ENCODE results near the gene GIPC2.
"Not testable (repeated sequence)": the region's sequence is repeated elsewhere in the genome, so short reads cannot be mapped to it uniquely, and the experiment has no call there.

GIPC2 gene

GRCh38 chr1:78070210-78070609 lies 24.4 kb downstream of the GIPC2 start:
- DNase-seq, result no peak

DNA sequence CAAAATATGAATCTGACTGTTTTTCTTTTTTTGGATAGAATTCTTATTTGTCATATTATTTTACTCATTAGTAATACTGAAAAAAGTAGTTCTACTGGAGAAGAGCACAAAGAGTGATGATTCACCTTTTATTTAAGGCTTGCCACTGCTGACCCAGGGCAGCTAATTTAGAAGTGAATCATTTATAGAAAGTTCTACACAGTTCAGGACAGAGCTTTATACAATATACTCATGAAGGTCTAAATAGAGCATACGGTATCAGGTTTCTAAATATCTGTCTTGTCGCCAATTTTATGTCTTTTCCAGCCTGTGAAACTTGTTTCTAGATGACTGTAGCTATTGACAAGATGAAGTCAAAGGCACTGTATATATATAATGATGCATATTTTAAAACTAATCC lies 25.0 kb downstream of the GIPC2 start:
- DNase-seq, result no peak

DNA sequence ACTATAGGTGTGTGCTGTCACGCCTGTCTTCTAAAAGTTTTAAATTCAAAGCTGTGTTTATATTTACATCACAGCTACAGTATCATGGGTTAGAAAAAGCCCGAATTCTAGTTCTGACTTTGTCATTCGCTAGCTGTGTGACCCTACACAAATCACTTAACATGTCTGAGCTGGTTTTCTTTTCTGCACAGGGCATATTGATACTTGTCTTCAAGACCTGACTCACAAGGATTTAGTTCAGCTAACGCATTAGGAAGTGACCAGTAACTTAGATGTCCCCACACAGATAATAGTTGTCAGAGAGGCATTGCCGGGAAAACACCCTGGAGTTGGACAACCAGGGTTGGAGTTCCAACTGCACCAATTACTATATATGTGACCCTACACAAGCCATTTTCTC lies 25.9 kb downstream of the GIPC2 start:
- DNase-seq, result no peak

- no peak for DNase-seq
Observed at GRCh38 chr1:78072216-78072615, 26.4 kb downstream of the GIPC2 start.

DNA sequence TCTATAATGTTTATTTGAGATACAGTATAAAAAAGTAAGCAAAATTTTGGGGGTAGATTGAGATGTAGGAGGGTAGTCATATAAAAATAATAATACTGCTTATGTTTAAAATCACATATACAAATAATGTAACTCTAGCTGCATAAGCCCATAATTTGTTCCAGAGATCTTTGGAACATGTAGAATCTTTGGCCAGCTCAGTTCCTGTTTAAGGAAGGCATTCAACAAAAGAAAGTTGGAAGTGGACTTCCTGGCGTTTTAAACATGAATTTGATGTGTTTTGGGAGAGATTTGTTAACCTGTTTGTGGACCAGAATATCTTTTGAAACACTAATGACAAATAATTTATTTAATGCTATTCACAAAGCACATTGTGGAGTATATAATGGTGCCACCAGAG lies 27.7 kb downstream of the GIPC2 start:
- DNase-seq, result no peak

- DNase-seq, result no peak
Observed at GRCh38 chr1:78075621-78076020, 29.9 kb downstream of the GIPC2 start.

GRCh38 chr1:78078358-78078757 lies 32.6 kb downstream of the GIPC2 start:
- no peak for DNase-seq

- DNase-seq, result no peak
Observed at GRCh38 chr1:78079580-78079979, 33.8 kb downstream of the GIPC2 start.

- no peak for DNase-seq
Observed at GRCh38 chr1:78080767-78081166, 35.0 kb downstream of the GIPC2 start.

DNA sequence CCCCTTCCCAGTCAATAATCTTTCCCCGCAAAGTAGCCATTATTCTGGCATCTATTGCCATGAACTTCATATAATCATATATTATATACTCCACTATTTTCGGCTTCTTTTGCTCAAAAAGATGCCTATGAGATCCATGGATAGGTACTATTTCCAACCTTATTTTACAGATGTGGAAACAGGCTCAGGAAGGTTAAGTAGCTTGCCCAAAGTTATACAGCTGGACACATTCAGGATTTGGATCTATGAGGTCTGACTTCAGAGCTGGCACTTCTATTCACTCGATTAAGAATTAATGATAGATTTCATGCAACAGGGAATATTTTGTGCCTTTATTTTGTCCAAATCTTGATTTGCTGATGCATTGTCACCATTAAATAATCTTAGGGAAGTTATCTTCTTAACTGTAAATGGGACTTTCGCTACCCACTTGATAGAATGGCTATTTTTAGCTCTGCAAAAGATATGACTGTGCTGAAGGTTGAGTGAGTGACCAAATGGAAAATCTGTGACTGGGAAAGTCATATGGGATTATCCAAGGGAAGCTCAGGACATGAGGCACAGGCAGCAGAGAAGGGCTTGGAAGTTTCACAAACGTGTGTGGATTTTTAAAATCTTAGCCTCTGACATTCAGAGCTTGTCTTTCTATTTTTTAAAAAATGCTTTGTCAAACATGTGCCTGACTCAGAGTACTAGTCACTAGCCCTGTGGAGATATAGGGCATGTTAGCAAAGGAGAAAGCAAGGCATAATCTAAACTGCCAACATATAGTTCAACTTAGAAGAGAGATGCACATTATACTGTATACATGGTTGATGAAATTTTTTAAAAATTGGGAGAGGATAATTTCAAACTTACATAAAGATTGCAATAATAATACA lies 36.5 kb downstream of the GIPC2 start:
- DNase-seq, result no peak

GRCh38 chr1:78084639-78085038 lies 38.9 kb downstream of the GIPC2 start:
- DNase-seq, result not testable (repeated sequence)

DNA sequence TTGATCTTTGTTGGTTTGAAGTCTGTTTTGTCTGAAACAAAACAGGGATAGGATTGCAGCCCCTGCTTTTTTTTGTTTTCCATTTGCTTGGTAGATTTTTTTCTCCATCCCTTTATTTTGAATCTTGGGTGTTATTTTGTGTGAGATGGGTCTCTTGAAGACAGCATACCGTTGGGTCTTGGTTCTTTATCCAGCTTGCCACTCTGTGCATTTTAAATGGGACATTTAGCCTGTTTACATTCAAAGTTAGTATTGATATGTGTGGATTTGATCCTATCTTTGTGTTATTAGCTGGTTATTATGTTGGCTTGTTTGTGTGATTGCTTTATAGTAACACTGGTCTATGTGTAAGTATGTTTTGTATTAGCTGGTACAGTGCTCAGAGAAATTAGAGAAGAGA lies 40.9 kb downstream of the GIPC2 start:
- DNase-seq, result no peak

- DNase-seq, result no peak
Observed at GRCh38 chr1:78088015-78088414, 42.2 kb downstream of the GIPC2 start.

DNA sequence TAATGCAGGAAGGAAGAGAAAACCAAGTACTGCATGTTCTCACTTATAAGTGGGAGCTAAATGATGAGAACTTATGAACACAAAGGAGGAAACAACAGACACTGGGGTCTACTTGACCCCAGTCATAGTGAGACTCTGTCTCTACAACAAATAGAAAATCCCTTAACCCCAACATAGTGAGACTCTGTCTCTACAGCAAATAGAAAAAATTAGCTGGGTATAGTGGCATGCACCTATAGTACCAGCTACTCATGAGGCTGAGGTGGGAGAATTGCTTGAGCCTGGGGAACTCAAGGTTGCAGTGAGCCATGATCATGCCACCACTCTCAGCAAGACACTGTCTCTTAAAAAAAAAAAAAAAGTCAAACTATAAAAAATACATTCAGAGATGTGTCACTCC lies 42.7 kb downstream of the GIPC2 start:
- no peak for DNase-seq

- no peak for DNase-seq
Observed at GRCh38 chr1:78089010-78089409, 43.2 kb downstream of the GIPC2 start.

GRCh38 chr1:78090472-78091133 lies 44.8 kb downstream of the GIPC2 start:
- no peak for DNase-seq

GRCh38 chr1:78091215-78091813 lies 45.5 kb downstream of the GIPC2 start:
- no peak for DNase-seq

GRCh38 chr1:78091886-78092285 lies 46.1 kb downstream of the GIPC2 start:
- DNase-seq, result no peak

DNA sequence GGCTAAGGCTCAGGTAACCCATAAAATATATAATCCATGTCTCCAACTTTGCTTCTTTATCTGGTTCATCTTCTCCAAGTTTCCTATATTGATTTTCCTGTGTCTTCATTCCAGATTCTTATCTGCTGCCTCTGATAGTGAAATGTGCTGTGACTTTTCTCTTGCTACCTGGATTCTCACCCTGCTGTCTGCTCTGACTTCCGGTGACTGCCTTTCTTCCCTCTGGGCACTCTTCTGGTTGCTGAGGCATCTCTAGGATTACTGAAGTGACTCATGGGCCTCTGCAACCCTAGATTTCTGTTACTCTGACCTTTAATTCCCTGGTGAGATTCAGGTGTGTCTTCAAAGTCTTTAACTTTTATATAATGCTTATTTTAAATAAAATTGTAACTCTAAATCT lies 46.9 kb downstream of the GIPC2 start:
- no peak for DNase-seq

- DNase-seq, result no peak
Observed at GRCh38 chr1:78093560-78093959, 47.8 kb downstream of the GIPC2 start.

GRCh38 chr1:78094639-78095038 lies 48.9 kb downstream of the GIPC2 start:
- no peak for DNase-seq

DNA sequence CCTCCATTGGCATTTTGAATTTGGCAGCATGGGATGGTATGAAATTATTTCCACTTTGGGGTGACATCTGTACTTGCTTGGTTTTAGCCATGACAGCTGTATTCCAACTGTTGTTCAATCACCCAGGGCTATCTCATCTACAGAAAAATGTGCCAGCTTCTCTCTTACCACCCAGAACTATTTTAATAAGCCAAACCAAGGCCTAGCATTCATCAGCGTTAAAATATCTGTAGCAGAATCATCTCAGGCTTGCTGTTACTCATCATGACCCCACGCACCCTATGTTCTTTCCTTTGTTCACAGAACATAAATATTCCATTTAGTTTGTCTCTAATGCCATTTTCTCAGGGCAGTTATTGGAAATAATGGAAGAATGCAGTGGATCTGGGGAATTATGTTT lies 49.8 kb downstream of the GIPC2 start:
- no peak for DNase-seq

- no peak for DNase-seq
Observed at GRCh38 chr1:78096017-78096416, 50.3 kb downstream of the GIPC2 start.

GRCh38 chr1:78096976-78097375 lies 51.2 kb downstream of the GIPC2 start:
- DNase-seq, result no peak

Data from CD4-positive, alpha-beta T cell treated with Interleukin-1 beta for 1 hour (primary cell).